ENCODE data around the gene FLT1. TPM values are rescaled to one million over a fixed set of nuclear protein-coding genes. Genes with fewer than 3 reads are reported as not detected.

The FLT1 gene
- total RNA-seq, 2 donors from 2014 or later, result 3.2 to 10.3 TPM

- peaks cover 23% of the 10 kb centered on the region for H3K4me1 Mint-ChIP-seq
- no peak for TF ChIP-seq CTCF (conservative IDR thresholded peaks at IDR 0.05)
- WGBS, 2 experiments (ENCODE audit: insufficient coverage in 1 of 2, insufficient read length in 1 of 2), result 63 to 70% methylated on average over 10 of the region's 10 CpGs
- H3K9me3 Mint-ChIP-seq, result no peaks in the 10 kb centered on the region
- H3K27me3 ChIP-seq (ENCODE audit: control insufficient read depth, insufficient read depth, low read length, poor library complexity, severe bottlenecking), result peaks cover 78% of the 10 kb centered on the region
- H3K27ac ChIP-seq (ENCODE audit: low read depth, low read length), result no peak overlapping the region
- DNase-seq, result peak; percentile 70
- H3K4me3 ChIP-seq (ENCODE audit: low read length), result peak overlapping the region; percentile 78
- H3K9me3 ChIP-seq (ENCODE audit: control insufficient read depth, low read length), result no peaks in the 10 kb centered on the region
- H3K27me3 Mint-ChIP-seq (ENCODE audit: insufficient read depth), result peaks cover 70% of the 10 kb centered on the region
- H3K9ac ChIP-seq (ENCODE audit: extremely low read depth, low read length, poor library complexity, severe bottlenecking), result no peak overlapping the region
- no peaks in the 10 kb centered on the region for H3K36me3 ChIP-seq (ENCODE audit: control insufficient read depth, insufficient read depth, low read length)
- H3K4me3 Mint-ChIP-seq, result peak overlapping the region; percentile 65
- H3K27ac Mint-ChIP-seq, result no peak overlapping the region
- no peaks in the 10 kb centered on the region for H3K4me1 ChIP-seq (ENCODE audit: control insufficient read depth, insufficient read depth, low read length)
- no peaks in the 10 kb centered on the region for H3K36me3 Mint-ChIP-seq (ENCODE audit: low read depth)
These were observed 1.2 kb upstream of the FLT1 start for GRCh38 chr13:28496188-28496564.

DNA sequence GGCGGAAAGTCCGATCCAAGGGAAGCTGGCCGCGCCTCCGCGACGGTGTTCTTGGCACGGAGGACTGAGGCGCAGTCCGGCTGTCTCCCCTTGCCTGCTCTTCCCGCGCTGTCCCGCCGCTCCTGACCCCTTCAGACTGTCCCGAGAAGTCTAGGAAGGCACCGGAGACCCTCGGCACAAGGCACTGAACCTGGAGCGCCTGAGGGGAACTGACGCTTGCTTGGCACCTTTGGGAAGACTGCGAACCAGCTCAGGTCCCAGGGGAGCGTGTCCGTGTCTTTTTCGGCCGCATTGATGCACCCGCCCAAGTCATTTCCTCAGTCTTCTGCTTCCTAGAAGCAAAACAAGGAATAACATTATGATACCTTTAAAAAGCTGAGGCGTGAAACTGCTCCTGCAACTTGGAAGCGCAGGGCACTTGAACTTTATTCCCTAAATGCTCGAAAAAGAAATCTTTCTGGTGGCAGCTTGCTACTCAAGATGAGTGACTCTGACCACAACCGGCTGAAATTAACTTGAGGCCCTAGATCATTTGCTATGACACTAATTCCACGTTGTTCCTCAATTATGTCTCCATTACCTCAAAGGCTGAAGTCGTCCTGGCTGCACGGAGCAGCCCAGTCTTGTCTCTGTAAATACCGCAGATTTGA, 735 bp upstream of the FLT1 start:
- Histone ChIP-seq H3K4me1 (ENCODE audit: control insufficient read depth, insufficient read depth, low read length) (no peaks in the 10 kb centered on the region), H3K36me3 (ENCODE audit: control insufficient read depth, insufficient read depth, low read length) (no peaks in the 10 kb centered on the region), H3K9me3 (ENCODE audit: control insufficient read depth, low read length) (no peaks in the 10 kb centered on the region), H3K27me3 (ENCODE audit: control insufficient read depth, insufficient read depth, low read length, poor library complexity, severe bottlenecking) (peaks cover 80% of the 10 kb centered on the region), H3K4me3 (ENCODE audit: low read length) (peak overlapping the region; percentile 78), H3K9ac (ENCODE audit: extremely low read depth, low read length, poor library complexity, severe bottlenecking) (no peak overlapping the region), H3K27ac (ENCODE audit: low read depth, low read length) (no peak overlapping the region)
- 10 to 14% methylated on average over 21 to 33 of the region's 33 CpGs for WGBS, 2 experiments (ENCODE audit: insufficient coverage in 1 of 2, insufficient read length in 1 of 2)
- H3K27ac Mint-ChIP-seq, result no peak overlapping the region
- peak; percentile 38 for TF ChIP-seq CTCF (conservative IDR thresholded peaks at IDR 0.05)
- H3K4me1 Mint-ChIP-seq, result peaks cover 23% of the 10 kb centered on the region
- peak overlapping the region; percentile 65 for H3K4me3 Mint-ChIP-seq
- DNase-seq, result peak; percentile 57
- H3K27me3 Mint-ChIP-seq (ENCODE audit: insufficient read depth), result peaks cover 72% of the 10 kb centered on the region
- H3K36me3 Mint-ChIP-seq (ENCODE audit: low read depth), result no peaks in the 10 kb centered on the region
- no peaks in the 10 kb centered on the region for H3K9me3 Mint-ChIP-seq

GRCh38 chr13:28494504-28494777, 487 bp downstream of the FLT1 start:
- Histone ChIP-seq H3K4me3 (ENCODE audit: low read length) (peak overlapping the region; percentile 78), H3K36me3 (ENCODE audit: control insufficient read depth, insufficient read depth, low read length) (no peaks in the 10 kb centered on the region), H3K9ac (ENCODE audit: extremely low read depth, low read length, poor library complexity, severe bottlenecking) (no peak overlapping the region), H3K27ac (ENCODE audit: low read depth, low read length) (no peak overlapping the region), H3K4me1 (ENCODE audit: control insufficient read depth, insufficient read depth, low read length) (no peaks in the 10 kb centered on the region), H3K27me3 (ENCODE audit: control insufficient read depth, insufficient read depth, low read length, poor library complexity, severe bottlenecking) (peaks cover 80% of the 10 kb centered on the region), H3K9me3 (ENCODE audit: control insufficient read depth, low read length) (no peaks in the 10 kb centered on the region)
- peaks cover 68% of the 10 kb centered on the region for H3K27me3 Mint-ChIP-seq (ENCODE audit: insufficient read depth)
- H3K4me3 Mint-ChIP-seq, result peak overlapping the region; percentile 65
- no peak for DNase-seq
- TF ChIP-seq CTCF (conservative IDR thresholded peaks at IDR 0.05), result no peak
- 0% methylated on average over 13 to 30 of the region's 30 CpGs for WGBS, 2 experiments (ENCODE audit: insufficient coverage in 1 of 2, insufficient read length in 1 of 2)
- no peaks in the 10 kb centered on the region for H3K9me3 Mint-ChIP-seq
- peaks cover 23% of the 10 kb centered on the region for H3K4me1 Mint-ChIP-seq
- H3K27ac Mint-ChIP-seq, result no peak overlapping the region
- no peaks in the 10 kb centered on the region for H3K36me3 Mint-ChIP-seq (ENCODE audit: low read depth)
